Measurements from ENCODE around the gene SLMAP.

Gene SLMAP

DNA sequence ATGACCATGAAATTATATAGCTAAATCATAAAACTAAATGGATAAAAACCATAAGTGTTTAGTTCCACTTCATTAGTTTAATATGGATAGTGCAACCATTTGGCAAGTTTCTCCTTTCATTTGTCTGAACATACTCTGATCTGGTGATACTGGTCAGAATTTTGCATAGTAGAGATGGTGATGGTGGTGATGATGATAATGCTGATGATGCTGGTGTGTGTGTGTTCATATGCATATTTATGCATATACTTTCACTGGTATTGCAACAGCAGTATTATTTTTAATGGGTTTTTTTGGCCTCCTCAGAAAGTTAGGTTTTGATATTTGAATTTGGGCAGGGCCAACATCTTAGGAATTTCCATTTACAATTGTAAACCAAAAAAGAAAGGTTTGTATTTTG is 76.4 kb downstream of the SLMAP start:
- TF ChIP-seq POLR2A (IDR thresholded peaks at IDR 0.05; ENCODE audit: low read depth, low read length) (no peak), PAX5 (IDR thresholded peaks at IDR 0.05; ENCODE audit: insufficient read depth, low read length, severe bottlenecking) (no peak), TAF1 (IDR thresholded peaks at IDR 0.05; ENCODE audit: low read depth, low read length) (no peak), SPI1 (IDR thresholded peaks at IDR 0.05; ENCODE audit: low read depth, low read length) (no peak), POLR2AphosphoS5 (IDR thresholded peaks at IDR 0.05; ENCODE audit: low read depth, low read length) (no peak), POU2F2 (IDR thresholded peaks at IDR 0.05; ENCODE audit: low read depth, low read length) (no peak)
- DNase-seq (ENCODE audit: insufficient read length, low spot score) (no peak), FAIRE-seq (no peak)

GRCh38 chr3:57832900-57833313 is 76.8 kb downstream of the SLMAP start:
- no peak for DNase-seq (ENCODE audit: insufficient read length, low spot score)
- no peak for FAIRE-seq

DNA sequence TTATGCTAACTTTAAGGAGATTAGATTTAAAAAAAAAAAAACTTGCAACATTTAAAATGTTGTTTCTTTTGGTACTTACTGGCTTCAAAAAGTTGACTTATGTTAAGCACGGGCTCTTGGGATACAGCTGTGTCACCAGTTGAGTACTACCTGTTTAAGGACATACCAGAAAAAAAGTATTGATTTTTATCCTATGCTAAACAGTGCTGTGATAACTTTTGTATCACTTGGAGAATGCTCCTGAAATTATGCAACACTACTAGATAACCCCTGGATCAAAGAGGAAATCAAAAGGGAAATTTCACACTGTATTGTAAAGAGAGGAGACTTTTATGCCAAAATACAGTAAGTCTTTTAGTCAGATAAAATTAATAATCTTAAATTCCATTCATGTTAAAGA is 77.7 kb downstream of the SLMAP start:
- TF ChIP-seq PAX5 (IDR thresholded peaks at IDR 0.05; ENCODE audit: insufficient read depth, low read length, severe bottlenecking) (no peak), POLR2AphosphoS5 (IDR thresholded peaks at IDR 0.05; ENCODE audit: low read depth, low read length) (no peak), POLR2A (IDR thresholded peaks at IDR 0.05; ENCODE audit: low read depth, low read length) (no peak), SPI1 (IDR thresholded peaks at IDR 0.05; ENCODE audit: low read depth, low read length) (no peak), POU2F2 (IDR thresholded peaks at IDR 0.05; ENCODE audit: low read depth, low read length) (no peak), TAF1 (IDR thresholded peaks at IDR 0.05; ENCODE audit: low read depth, low read length) (no peak)
- no peak for DNase-seq (ENCODE audit: insufficient read length, low spot score)
- FAIRE-seq: no peak

More at GRCh38 chr3:57832900-57833313, 76.8 kb downstream of the SLMAP start:
- TF ChIP-seq SPI1 (IDR thresholded peaks at IDR 0.05; ENCODE audit: low read depth, low read length): no peak
- no peak for TF ChIP-seq POU2F2 (IDR thresholded peaks at IDR 0.05; ENCODE audit: low read depth, low read length)

GRCh38 chr3:57837686-57838085 is 81.6 kb downstream of the SLMAP start:
- DNase-seq (ENCODE audit: insufficient read length, low spot score) (no peak), FAIRE-seq (no peak)
- no peak for TF ChIP-seq TAF1 (IDR thresholded peaks at IDR 0.05; ENCODE audit: low read depth, low read length)

- FAIRE-seq: no peak
- DNase-seq (ENCODE audit: insufficient read length, low spot score): no peak
- TF ChIP-seq PAX5 (IDR thresholded peaks at IDR 0.05; ENCODE audit: insufficient read depth, low read length, severe bottlenecking): no peak
- TF ChIP-seq POLR2A (IDR thresholded peaks at IDR 0.05; ENCODE audit: low read depth, low read length): no peak
- TF ChIP-seq POU2F2 (IDR thresholded peaks at IDR 0.05; ENCODE audit: low read depth, low read length): no peak
- no peak for TF ChIP-seq SPI1 (IDR thresholded peaks at IDR 0.05; ENCODE audit: low read depth, low read length)
- no peak for TF ChIP-seq TAF1 (IDR thresholded peaks at IDR 0.05; ENCODE audit: low read depth, low read length)
- TF ChIP-seq POLR2AphosphoS5 (IDR thresholded peaks at IDR 0.05; ENCODE audit: low read depth, low read length): no peak
Observed at GRCh38 chr3:57838627-57839026, 82.5 kb downstream of the SLMAP start.

GRCh38 chr3:57840473-57840872 is 84.4 kb downstream of the SLMAP start:
- DNase-seq (ENCODE audit: insufficient read length, low spot score) (no peak), FAIRE-seq (peak; percentile 66)
- TF ChIP-seq TAF1 (IDR thresholded peaks at IDR 0.05; ENCODE audit: low read depth, low read length) (no peak), POU2F2 (IDR thresholded peaks at IDR 0.05; ENCODE audit: low read depth, low read length) (no peak), POLR2AphosphoS5 (IDR thresholded peaks at IDR 0.05; ENCODE audit: low read depth, low read length) (no peak), PAX5 (IDR thresholded peaks at IDR 0.05; ENCODE audit: insufficient read depth, low read length, severe bottlenecking) (no peak), SPI1 (IDR thresholded peaks at IDR 0.05; ENCODE audit: low read depth, low read length) (no peak), POLR2A (IDR thresholded peaks at IDR 0.05; ENCODE audit: low read depth, low read length) (no peak)

- TF ChIP-seq TAF1 (IDR thresholded peaks at IDR 0.05; ENCODE audit: low read depth, low read length) (no peak), PAX5 (IDR thresholded peaks at IDR 0.05; ENCODE audit: insufficient read depth, low read length, severe bottlenecking) (no peak), SPI1 (IDR thresholded peaks at IDR 0.05; ENCODE audit: low read depth, low read length) (no peak), POLR2AphosphoS5 (IDR thresholded peaks at IDR 0.05; ENCODE audit: low read depth, low read length) (no peak), POU2F2 (IDR thresholded peaks at IDR 0.05; ENCODE audit: low read depth, low read length) (no peak), POLR2A (IDR thresholded peaks at IDR 0.05; ENCODE audit: low read depth, low read length) (no peak)
- FAIRE-seq (no peak), DNase-seq (ENCODE audit: insufficient read length, low spot score) (no peak)
Observed at GRCh38 chr3:57841818-57842217, 85.7 kb downstream of the SLMAP start.

GRCh38 chr3:57848177-57848738 is 92.1 kb downstream of the SLMAP start:
- no peak for DNase-seq (ENCODE audit: insufficient read length, low spot score)
- TF ChIP-seq PAX5 (IDR thresholded peaks at IDR 0.05; ENCODE audit: insufficient read depth, low read length, severe bottlenecking) (no peak), POU2F2 (IDR thresholded peaks at IDR 0.05; ENCODE audit: low read depth, low read length) (no peak), TAF1 (IDR thresholded peaks at IDR 0.05; ENCODE audit: low read depth, low read length) (no peak), POLR2AphosphoS5 (IDR thresholded peaks at IDR 0.05; ENCODE audit: low read depth, low read length) (no peak), POLR2A (IDR thresholded peaks at IDR 0.05; ENCODE audit: low read depth, low read length) (no peak), SPI1 (IDR thresholded peaks at IDR 0.05; ENCODE audit: low read depth, low read length) (no peak)
- FAIRE-seq: no peak

GRCh38 chr3:57851304-57851703 is 95.2 kb downstream of the SLMAP start:
- TF ChIP-seq POLR2AphosphoS5 (IDR thresholded peaks at IDR 0.05; ENCODE audit: low read depth, low read length) (no peak), POU2F2 (IDR thresholded peaks at IDR 0.05; ENCODE audit: low read depth, low read length) (no peak), TAF1 (IDR thresholded peaks at IDR 0.05; ENCODE audit: low read depth, low read length) (no peak), PAX5 (IDR thresholded peaks at IDR 0.05; ENCODE audit: insufficient read depth, low read length, severe bottlenecking) (no peak), SPI1 (IDR thresholded peaks at IDR 0.05; ENCODE audit: low read depth, low read length) (no peak)
- DNase-seq (ENCODE audit: insufficient read length, low spot score) (no peak), FAIRE-seq (no peak)

DNA sequence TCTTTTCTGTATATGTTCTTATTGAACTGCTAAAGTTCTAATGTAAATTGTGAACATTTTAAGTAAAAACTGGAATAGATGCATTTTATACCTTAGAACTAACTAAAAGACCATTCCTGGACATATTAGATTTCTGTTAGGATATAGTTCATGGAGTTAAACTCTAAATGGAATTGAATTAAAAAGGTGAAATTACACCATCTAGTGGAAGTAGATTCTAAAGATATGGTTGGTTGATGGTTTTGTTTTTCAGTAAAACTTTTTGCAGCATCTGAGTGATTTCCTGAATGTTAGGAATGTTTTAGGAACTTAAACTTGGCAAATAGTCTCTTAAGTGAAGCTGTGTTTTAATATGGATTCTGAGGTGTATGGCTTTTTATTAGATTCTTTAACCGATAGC is 96.8 kb downstream of the SLMAP start:
- TF ChIP-seq POU2F2 (IDR thresholded peaks at IDR 0.05; ENCODE audit: low read depth, low read length): no peak
- TF ChIP-seq SPI1 (IDR thresholded peaks at IDR 0.05; ENCODE audit: low read depth, low read length): no peak
- TF ChIP-seq TAF1 (IDR thresholded peaks at IDR 0.05; ENCODE audit: low read depth, low read length): no peak
- no peak for TF ChIP-seq PAX5 (IDR thresholded peaks at IDR 0.05; ENCODE audit: insufficient read depth, low read length, severe bottlenecking)
- TF ChIP-seq POLR2A (IDR thresholded peaks at IDR 0.05; ENCODE audit: low read depth, low read length): no peak
- no peak for TF ChIP-seq POLR2AphosphoS5 (IDR thresholded peaks at IDR 0.05; ENCODE audit: low read depth, low read length)
- FAIRE-seq (no peak), DNase-seq (ENCODE audit: insufficient read length, low spot score) (no peak)
